Suppressor macrophage treated with lipopolysaccharide for 1 hour (primary cell): ENCODE measurements around the gene C1QL4.
"Not testable (repeated sequence)": the region's sequence is repeated elsewhere in the genome, so short reads cannot be mapped to it uniquely, and the experiment has no call there.

Experiments used
- DNase-seq, 3 donors: peaks; one replicate each; pipeline ENCODE4 v3.0.0-alpha.2; 2020 to 2022

C1QL4 gene

DNA sequence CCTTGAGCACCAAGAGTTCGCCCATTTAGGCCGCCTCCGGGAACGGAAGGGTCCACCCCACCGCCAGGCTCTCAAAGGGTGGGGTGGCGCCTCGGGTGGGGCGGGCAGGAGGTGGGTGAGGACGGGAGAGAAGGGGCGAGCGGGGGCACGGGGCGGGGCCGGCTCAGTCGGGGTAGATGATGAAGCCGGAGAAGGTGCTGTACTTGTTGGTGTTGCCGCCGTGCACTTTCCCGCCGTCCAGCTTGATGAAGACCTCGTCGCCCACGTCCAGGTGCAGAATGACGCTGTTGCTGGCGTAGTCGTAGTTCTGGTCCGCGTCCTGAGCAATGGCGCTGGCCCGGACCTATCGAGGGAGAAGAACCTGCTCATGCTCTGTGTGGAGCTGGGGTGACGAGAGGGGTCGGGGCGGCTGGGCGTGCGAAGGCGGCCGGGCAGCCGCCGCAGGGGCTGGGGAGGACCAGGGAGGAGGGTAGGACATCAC lies 4.1 kb downstream of the C1QL4 start:
- no peak for DNase-seq

DNA sequence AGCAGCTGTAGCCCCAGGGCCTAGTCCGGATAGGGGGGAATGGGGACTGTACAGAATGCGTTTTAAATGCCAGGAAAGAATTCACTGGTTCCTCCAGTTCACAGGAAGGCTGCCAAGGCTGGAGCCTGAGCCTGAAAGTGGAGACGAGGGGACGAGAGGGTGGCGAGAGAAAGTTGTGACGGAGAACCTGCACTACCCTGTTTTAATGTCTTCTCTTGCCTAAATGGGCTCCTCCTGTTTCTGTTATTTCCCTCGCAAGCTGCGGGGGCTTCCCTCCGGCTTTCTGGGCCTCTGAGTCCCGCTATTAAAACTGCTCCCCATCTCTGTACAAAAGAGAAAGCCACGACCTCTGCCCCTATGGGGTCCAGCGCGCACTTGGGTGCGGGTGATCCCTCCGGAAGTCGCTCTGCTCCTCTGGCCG lies 4.5 kb downstream of the C1QL4 start:
- no peak for DNase-seq

DNA sequence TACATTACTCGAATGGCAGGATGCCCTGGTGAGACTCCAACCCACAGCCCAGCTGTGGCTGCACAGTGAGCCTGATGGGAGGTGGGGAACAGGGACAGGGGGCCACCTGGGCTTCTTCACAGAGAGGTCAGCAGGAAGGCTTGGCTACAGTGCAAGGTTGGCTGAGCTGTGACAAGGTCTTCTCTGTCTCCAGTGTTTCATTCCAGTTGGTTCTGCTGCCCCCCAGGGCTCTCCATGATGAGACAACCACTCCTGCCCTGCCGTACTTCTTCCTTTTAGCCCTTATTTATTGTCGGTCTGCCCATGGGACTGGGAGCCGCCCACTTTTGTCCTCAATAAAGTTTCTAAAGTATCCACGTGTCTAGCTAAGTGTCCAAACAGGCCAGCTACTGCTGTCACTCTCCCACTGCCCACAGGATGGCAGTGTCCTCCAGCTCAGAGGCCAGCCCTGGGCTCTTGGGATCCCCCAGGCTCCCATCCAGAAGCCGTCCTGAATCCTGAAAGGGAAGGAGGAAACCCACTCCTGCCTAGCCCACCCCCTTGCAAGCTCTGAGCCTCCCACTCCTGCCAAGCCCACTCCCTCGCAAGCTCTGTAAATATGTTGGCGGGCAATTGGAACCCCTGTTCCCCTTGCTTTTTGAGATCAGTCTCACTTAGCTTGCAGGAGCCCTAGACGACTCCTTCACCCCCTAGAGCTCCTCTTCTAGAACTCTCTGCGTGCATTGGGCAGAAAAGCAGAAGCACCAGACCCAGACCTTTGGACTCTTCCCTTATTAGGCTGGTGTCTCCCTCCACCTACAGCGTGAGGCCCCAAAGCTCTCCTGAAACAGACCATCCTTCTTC lies 5.4 kb downstream of the C1QL4 start:
- peak; percentile 73 to 75 (median 74) for DNase-seq

DNA sequence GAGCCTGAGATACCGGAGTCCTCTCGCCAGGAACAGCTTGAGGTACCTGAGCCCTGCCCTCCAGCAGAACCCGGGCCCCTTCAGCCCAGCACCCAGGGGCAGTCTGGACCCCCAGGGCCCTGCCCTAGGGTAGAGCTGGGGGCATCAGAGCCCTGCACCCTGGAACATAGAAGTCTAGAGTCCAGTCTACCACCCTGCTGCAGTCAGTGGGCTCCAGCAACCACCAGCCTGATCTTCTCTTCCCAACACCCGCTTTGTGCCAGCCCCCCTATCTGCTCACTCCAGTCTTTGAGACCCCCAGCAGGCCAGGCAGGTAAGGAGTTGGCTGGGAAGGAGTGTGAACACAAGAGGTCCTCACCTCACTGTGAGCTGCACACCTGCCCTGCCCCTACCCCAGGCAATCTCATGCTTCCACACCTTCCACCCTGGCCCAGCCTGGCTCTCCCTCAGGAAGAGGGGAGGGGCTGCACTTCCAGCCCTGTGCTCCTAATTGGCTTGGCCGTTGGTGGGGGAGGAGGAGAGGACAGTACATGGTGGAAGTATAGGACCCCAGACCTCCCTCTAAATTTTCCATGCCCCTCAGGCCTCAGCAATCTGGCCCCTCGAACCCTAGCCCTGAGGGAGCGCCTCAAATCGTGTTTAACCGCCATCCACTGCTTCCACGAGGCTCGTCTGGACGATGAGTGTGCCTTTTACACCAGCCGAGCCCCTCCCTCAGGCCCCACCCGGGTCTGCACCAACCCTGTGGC lies 6.2 kb downstream of the C1QL4 start:
- no peak for DNase-seq

DNA sequence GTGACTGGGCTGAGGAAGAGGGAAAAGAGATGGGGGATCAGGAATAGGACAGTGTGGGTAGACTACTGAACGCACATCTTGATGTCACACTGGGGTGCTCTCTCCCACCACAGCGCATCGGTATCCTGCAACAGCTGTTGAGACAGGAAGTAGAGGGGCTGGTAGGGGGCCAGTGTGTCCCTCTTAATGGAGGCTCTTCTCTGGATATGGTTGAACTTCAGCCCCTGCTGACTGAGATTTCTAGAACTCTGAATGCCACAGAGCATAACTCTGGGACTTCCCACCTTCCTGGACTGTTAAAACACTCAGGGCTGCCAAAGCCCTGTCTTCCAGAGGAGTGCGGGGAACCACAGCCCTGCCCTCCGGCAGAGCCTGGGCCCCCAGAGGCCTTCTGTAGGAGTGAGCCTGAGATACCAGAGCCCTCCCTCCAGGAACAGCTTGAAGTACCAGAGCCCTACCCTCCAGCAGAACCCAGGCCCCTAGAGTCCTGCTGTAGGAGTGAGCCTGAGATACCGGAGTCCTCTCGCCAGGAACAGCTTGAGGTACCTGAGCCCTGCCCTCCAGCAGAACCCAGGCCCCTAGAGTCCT lies 6.9 kb downstream of the C1QL4 start:
- DNase-seq = no peak

DNA sequence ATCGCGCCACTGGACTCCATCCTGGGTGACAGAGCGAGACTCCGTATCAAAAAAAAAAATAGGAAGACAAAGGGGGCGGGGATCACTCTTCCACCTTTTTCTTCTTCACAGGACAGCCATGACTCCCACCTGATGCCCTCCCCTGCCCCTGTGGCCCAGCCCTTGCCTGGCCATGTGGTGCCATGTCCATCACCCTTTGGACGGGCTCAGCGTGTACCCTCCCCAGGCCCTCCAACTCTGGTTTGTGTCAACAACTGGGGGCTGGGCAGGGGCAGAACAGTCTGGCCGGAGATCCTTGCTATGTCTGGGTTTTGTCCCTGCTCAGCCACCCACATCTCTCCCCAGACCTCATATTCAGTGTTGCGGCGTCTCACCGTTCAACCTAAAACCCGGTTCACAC lies 8.2 kb downstream of the C1QL4 start:
- DNase-seq = no peak

DNA sequence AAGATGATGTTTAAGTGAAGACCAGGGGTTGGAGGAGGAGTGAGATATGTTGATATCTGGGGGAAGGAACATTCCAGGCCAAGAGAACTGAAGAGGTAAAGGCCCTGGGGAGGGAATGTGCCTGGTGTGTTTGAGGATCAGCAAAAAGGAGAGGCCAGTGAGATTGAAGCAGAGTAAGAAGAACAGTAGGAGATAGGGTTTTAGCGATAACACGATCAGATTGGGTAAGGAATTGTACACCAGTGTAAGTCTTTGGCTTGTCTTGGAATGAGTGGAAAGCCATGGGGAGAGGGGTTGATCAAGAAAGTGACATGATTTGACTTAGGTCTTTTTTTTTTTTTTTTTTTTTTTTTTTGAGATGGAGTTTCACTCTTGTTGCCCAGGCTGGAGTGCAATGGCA lies 9.1 kb downstream of the C1QL4 start:
- DNase-seq = no peak

DNA sequence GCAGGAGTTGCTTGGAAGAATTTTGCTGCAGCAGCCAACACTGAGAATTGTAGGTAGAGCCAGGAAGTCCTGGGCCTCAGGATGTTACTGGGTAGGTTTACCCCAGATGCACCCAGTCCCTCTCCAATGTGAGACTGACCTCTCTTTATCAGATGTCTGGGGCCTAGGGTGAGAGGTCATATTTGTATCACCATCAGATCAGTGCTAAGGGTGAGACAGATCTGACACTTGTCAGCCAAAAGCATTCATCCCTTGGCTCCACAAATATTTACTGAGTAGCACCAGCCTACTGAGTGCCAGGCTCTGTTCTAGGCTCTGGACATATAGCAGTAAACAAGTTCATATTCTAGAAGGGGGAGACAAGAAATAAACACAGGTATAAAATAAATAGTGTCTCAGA lies 9.6 kb downstream of the C1QL4 start:
- no peak for DNase-seq

DNA sequence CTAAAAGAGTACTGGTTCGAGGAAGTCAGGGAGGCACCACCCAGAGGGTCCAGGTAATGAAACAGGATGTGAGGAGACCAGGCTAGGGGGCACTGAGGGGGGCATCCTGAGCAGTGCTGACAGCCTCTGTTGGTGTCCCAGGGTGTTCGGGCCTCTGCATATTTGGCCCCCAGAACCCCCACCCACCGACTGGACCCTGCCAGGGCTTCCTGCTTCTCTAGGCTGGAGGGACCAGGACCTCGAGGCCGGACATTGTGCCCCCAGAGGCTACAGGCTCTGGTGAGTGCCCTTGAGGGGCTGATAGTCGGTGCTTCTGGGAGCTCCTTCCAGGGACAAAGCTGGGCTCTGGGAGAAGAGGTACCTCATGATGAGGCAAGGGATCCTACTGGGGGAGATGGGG lies 11.4 kb downstream of the C1QL4 start:
- no peak for DNase-seq

DNA sequence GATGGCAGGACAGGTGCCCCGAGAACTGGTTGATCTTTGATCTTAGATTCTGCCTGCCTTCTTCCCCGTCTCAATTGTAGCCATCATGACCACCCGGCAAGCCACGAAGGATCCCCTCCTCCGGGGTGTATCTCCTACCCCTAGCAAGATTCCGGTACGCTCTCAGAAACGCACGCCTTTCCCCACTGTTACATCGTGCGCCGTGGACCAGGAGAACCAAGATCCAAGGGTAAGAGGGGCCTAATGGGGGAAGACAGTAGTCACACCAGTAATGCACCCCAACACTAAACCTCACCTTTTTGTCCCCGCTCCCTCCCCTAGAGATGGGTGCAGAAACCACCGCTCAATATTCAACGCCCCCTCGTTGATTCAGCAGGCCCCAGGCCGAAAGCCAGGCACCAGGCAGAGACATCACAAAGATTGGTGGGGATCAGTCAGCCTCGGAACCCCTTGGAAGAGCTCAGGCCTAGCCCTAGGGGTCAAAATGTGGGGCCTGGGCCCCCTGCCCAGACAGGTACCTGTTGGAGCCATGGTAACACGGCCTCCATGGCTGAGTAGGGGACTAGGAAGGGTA lies 13.4 kb downstream of the C1QL4 start:
- no peak for DNase-seq

DNA sequence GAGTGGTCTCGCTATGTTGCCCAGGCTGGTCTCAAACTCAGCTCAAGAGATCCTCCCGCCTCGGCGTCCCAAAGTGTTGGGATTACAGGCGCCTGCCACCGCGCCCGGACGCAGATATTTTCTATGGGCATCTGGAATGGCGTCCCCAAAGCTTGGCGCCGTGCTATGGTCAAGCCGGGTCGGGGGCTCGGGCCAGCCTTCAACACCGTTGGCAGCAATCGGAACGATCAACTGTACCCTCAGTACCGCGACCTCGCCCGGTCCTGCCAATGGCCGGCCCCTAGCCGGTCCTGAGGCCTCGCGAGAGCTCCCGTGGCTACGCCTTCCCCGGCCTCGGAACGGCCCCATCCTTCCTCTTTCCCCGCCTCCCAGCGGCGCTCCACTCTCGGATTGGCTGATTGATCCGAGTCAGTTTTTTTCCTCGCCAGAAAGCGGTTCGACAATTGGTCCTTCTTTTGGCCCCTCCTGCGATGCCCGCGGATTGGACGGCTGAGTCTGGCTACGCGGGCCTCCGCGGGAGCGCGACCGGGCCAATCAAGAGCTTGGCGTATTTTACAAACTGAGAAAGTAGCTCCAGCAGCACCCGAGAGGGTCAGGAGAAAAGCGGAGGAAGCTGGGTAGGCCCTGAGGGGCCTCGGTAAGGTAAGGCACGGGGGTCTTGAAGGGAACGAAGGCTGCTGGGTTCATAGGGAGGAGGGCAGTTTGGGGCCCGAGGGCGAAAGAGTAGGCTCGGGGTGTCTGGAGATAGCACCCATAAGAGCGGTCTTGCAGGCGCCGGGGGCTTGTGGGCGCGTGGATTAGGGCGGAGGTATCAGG lies 14.1 kb downstream of the C1QL4 start, which contains the start of gene TROAP:
TSS of gene TROAP (plus strand) at position 548 of the 816 bp plus-strand sequence. CDS start 354 bp downstream, outside the sequence.
- peak; percentile 99 for DNase-seq

DNA sequence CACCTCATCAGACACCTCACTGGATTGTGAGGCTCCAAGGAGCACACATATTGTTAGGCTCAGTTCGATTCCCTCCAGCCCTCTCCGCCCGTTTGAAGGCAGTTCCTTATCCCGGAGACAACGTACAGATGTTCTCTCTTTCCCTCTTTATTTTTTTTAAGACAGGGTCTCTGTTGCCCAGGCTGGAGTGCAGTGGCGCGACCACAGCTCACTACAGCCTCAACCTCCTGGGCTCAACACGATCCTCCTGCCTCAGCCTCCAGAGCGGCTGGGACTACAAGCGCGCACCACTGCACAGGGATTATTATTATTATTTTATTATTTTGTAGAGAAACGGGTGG lies 14.7 kb downstream of the C1QL4 start:
- no peak for DNase-seq

DNA sequence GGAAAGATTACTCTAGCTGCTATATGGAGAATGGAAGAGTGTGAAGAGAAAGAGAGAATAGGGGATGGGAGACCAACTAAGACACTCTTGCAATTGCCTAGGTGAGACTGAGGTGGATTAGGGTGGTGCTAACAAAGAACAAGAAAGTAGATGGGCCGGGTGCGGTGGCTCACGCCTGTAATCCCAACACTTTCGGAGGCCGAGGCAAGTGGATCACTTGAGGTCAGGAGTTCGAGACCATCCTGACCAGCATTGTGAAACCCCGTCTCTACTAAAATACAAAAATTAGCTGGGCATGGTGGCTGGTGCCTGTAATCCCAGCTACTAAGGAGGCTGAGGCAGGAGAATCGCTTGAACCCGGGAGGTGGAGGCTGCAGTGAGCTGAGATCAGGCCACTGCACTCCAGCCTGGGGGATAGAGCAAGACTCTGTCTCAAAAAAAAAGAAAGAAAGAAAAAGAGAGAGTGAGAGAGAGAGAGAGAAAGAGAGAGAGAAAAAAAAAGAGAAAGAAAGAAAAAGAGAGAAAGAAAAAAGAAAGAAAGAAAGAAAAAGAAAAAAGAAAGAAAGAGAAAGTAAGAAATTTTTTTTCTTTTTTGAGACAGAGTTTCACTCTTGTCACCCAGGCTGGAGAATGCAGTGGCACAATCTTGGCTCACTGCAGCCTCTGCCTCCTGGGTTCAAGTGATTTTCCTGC lies 16.4 kb downstream of the C1QL4 start:
- DNase-seq = not testable (repeated sequence)

DNA sequence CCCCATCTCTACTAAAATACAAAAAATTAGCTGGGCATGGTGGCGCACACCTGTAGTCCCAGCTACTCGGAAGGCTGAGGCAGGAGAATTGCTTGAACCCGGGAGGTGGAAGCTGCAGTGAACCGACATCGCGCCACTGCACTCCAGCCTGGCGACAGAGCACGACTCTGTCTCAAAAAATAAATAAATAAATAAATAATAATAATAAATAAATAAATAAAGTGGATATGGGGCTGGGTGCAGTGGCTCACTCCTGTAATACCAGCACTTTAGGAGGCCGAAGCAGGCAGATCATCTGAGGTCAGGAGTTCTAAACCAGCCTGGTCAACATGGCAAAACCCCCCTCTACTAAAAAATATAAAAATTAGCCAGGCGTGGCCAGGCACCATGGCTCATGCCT lies 19.9 kb downstream of the C1QL4 start:
- not testable (repeated sequence) for DNase-seq

DNA sequence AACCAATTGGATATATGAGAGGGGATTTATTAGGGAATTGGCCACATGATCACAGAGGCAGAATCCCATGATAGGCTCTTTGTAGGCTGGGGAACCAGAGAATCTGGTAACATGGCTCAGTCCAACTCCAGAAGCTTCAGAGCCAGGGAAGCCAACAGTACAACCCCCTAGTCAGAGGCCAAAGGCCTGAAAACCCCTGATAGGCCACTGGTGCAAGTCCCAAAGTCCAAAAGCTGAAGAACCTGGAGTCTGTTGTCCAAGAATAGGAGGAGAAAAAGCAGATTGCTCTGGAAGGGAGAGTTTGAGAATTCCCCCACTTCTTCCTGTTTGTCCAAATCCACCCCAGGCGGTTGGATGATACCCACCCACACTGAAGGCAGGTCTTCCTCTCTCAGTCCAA lies 22.2 kb downstream of the C1QL4 start:
- peak in 2 of 3 donors; percentile 27 to 36 for DNase-seq

DNA sequence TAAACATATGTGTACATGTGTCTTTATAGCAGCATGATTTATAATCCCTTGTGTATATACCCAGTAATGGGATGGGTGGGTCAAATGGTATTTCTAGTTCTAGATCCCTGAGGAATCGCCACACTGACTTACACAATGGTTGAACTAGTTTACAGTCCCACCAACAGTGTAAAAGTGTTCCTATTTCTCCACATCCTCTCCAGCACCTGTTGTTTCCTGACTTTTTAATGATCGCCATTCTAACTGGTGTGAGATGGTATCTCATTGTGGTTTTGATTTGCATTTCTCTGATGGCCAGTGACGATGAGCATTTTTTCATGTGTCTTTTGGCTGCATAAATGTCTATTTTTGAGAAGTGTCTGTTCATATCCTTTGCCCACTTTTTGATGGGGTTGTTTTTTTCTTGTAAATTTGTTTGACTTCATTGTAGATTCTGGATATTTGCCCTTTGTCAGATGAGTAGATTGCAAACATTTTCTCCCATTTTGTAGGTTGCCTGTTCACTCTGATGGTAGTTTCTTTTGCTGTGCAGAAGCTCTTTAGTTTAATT lies 26.5 kb downstream of the C1QL4 start:
- not testable (repeated sequence) for DNase-seq

DNA sequence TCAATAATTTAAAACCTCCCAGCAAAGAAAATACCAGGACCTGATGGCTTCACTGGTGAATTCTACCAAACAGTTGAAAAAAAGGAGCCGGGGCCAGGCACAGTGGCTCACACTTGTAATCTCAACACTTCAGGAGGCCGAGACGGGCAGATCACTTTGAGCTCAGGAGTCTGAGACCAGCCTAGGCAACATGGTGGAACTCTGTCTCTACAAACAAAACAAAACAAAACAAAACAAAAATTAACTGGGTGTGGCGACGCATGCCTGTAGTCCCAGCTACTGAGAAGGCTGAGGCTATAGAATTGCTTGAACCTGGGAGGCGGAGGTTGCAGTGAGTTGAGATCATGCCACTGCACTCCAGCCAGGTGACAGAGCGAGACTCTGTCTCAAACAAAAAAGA lies 27.6 kb downstream of the C1QL4 start:
- DNase-seq = no peak

DNA sequence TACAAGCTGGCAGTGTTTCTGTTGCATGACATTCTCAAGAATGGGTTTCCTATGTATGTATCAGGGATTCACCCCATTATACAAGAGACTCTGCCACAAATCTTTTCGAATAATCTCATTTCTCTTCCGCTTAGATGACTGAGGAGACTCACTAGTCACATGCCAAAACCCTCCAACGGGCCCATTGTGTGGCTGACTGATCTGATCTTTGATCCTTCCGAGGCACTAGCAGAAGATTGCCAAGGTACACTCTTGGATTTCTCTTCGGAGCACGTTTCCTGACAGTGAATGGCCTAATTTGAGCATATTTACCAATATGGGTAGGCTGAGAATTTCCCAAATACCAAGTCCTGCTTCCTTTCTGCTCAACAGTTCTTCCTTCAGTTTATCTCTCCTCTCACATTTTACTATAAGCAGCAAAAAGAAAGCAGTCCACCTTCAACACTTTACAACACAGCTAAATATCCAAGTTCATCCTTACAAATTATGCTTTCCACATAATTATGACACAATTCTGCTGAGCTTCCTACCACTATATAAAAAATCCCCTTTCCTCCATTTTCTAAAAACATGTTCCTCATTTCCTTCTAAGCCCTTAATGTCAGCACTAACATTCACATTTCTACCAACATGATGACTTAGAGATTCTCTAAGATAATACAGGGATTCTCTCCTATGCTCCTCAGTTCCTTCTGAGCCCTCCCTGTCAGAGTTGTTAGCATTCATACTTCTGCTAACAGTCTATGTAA lies 31.1 kb downstream of the C1QL4 start:
- DNase-seq = peak; percentile 48 to 87 (median 85)

DNA sequence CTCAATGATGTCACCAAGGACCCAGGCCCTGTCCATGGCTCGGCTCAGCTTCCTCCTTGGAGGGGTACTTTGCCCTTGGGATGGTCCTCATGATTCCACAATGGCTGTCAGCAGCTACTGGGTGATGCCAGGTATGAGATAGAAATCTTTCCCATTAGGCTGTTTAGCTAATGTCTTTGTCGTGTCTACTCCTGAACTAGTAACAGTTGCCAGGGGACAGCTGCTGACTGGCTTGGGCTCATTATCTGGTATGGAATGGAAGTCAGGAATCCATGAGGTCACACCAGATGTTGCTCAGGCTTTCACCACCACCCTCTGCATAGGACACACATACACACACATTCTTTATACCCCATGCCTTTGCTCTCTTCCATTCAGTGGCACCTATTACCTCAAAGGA lies 32.8 kb downstream of the C1QL4 start:
- no peak for DNase-seq

DNA sequence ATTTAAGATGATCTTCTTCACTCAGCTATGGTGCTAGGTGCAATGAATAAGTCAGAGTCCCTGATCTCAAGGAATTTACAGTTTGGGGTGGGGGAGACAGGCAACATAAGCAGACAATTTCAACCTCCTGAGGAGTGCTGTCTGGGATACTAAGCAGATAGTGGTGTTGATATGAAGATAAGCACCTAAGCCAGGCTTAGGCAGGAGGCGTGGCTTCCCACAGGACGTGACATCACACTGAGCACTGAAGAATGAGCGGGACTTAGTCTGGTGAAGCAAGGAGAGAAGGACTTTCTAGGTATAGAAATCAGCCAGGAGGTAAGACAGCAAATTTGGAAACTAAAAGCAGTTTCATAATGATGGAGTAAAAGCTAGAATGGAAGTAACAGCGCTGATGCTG lies 35.2 kb downstream of the C1QL4 start:
- no peak for DNase-seq

DNA sequence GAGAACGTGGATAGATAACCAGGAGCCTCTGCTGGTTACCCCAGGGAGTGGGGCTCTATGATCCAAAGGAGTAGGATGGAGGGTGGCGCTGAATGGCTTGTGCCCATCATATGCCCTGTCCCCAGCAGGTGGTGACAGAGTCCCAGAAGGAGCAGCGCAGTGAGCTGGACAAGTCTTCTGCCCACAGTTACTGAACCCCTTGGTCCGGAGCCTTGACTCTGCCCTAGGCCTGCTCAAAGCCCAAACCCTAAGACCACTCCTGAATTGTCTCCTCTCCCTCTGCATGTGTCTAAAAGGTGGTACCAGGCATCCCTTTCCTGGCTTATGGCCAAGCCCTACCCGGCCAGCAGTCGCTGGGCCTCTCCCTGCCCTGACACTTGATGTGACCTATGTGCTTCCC lies 38.8 kb downstream of the C1QL4 start:
- DNase-seq = peak; percentile 50 to 64 (median 51)
